HepG2 (cell line): Measurements from ENCODE around the gene APOBEC3C. TPM values are rescaled to one million over a fixed set of nuclear protein-coding genes. Genes with fewer than 3 reads are reported as not detected.

Experiments used
- ATAC-seq: fragments of 200-7000 bp; cut with Tn5 transposase; 3 replicates; pipeline ENCODE4 v1.9.1; 2020; ENCODE audit warnings: mild to moderate bottlenecking, moderate library complexity
- BruUV-seq: library from RNA; stranded (reverse); fragments of 400-500 nt; replicated peaks from 2 replicates; lab custom pipeline; 2021; lab: Mats Ljungman, UMichigan
- CTCF ChIA-PET: fragments of 300-600 bp; formaldehyde crosslinking; extraction: SDS; loops from one replicate; lab custom pipeline; 2021; ENCODE audit warnings: low total read pairs, inconsistent platforms, low intra/inter-chr PET ratio; lab: Yijun Ruan, JAX
- POLR2A ChIA-PET: fragments of 350-600 bp; sonication (Branson Sonifier 250); formaldehyde crosslinking; loops from one replicate; lab custom pipeline; 2020; ENCODE audit warnings: antibody characterized with exemption, inconsistent platforms; lab: Yijun Ruan, JAX
- DNase-seq: peaks from one replicate; pipeline ENCODE4 v3.0.0-alpha.2; 2015; ENCODE audit warnings: low spot score
- FAIRE-seq: peaks from 3 replicates; lab custom pipeline; 2011; peaks lifted over from hg19 to GRCh38; lab: Jason Lieb, UNC
- H2AFZ ChIP-seq: one replicate; pipeline ENCODE4 v1.6.1; 2011; ENCODE audit warnings: low read length, inconsistent platforms
- H3K27ac ChIP-seq: fragments of 300-600 bp; 3 replicates; pipeline ENCODE4 v1.8.0; 2011; ENCODE audit warnings: mixed run types, mild to moderate bottlenecking, mixed read lengths, low read length, inconsistent platforms; ENCODE audit not compliant: insufficient read depth; ENCODE audit errors: extremely low read length
- H3K27me3 ChIP-seq, 2 experiments: fragments of 200-600 bp in 1 of 2; 2 replicates in 1 of 2; 3 replicates in 1 of 2; pipeline versions ENCODE4 v1.6.0 to v1.8.0; 2011; ENCODE audit warnings: low read length in 2 of 2, mild to moderate bottlenecking in 2 of 2, moderate library complexity in 2 of 2, inconsistent platforms in 1 of 2; ENCODE audit not compliant: insufficient read depth in 2 of 2, control insufficient read depth in 1 of 2
- H3K36me3 ChIP-seq, 2 experiments: fragments of 200-600 bp in 1 of 2; replicated peaks in 1 of 2; 2 replicates in 1 of 2; 3 replicates in 1 of 2; pipeline versions ENCODE4 v1.5.1 to v1.8.0; 2011; ENCODE audit warnings: low read length in 2 of 2, inconsistent platforms in 1 of 2; ENCODE audit not compliant: insufficient read depth in 2 of 2, control insufficient read depth in 1 of 2
- H3K4me1 ChIP-seq: 2 replicates; pipeline ENCODE4 v1.5.1; 2012; ENCODE audit warnings: low read length, inconsistent platforms; ENCODE audit not compliant: insufficient read depth
- H3K4me2 ChIP-seq: 2 replicates; pipeline ENCODE4 v1.6.0; 2011; ENCODE audit warnings: low read depth, low read length, inconsistent platforms
- H3K4me3 ChIP-seq, 3 experiments: fragments of 200-600 bp in 1 of 3; sonication (generic), shearing (Covaris generic) in 1 of 3; replicated peaks in 1 of 3; 2 replicates each; pipeline ENCODE4 v1.5.1; 2011 to 2016; ENCODE audit warnings: low read length in 3 of 3, inconsistent platforms in 2 of 3, low read depth in 2 of 3, mild to moderate bottlenecking in 2 of 3, control low read depth in 1 of 3, mixed read lengths in 1 of 3; ENCODE audit not compliant: insufficient read depth in 1 of 3
- H3K79me2 ChIP-seq: one replicate; pipeline ENCODE4 v1.6.1; 2011; ENCODE audit warnings: low read length, inconsistent platforms; ENCODE audit not compliant: insufficient read depth
- H3K9ac ChIP-seq: 2 replicates; pipeline ENCODE4 v1.6.0; 2011; ENCODE audit warnings: mild to moderate bottlenecking, low read depth, low read length, inconsistent platforms; ENCODE audit not compliant: insufficient read depth
- H3K9me3 ChIP-seq: 2 replicates; pipeline ENCODE4 v1.5.1; 2012; ENCODE audit warnings: mild to moderate bottlenecking, low read length
- H4K20me1 ChIP-seq: 2 replicates; pipeline ENCODE4 v1.6.0; 2011; ENCODE audit warnings: inconsistent platforms, mild to moderate bottlenecking, low read length, moderate library complexity; ENCODE audit not compliant: insufficient read depth
- FOXK2 ChIP-seq: fragments of 450-650 bp; IDR thresholded peaks from 2 replicates; pipeline ENCODE4 v1.6.1; 2016
- GABPA ChIP-seq, 2 experiments: IDR thresholded peaks; 2 replicates each; pipeline ENCODE4 v1.6.1; 2011 to 2016; ENCODE audit warnings: low read depth in 2 of 2, low read length in 1 of 2, missing biosample characterization in 1 of 2, missing genetic modification characterization in 1 of 2
- KDM6A ChIP-seq: IDR thresholded peaks from 2 replicates; pipeline ENCODE4 v1.6.1; 2016; ENCODE audit warnings: low read depth
- SOX5 ChIP-seq: IDR thresholded peaks from 2 replicates; pipeline ENCODE4 v1.6.1; 2016; ENCODE audit warnings: borderline replicate concordance
- ZNF34 ChIP-seq: sonication (generic); formaldehyde crosslinking; IDR thresholded peaks from 2 replicates; pipeline ENCODE4 v1.4.0; 2020; ENCODE audit warnings: mild to moderate bottlenecking, missing genetic modification reagents, borderline replicate concordance
- ZNF546 ChIP-seq: sonication (generic); formaldehyde crosslinking; conservative IDR thresholded peaks from 2 replicates; pipeline ENCODE4 v1.8.1; 2023; ENCODE audit warnings: mild to moderate bottlenecking, missing genetic modification reagents
- ZNF839 ChIP-seq: sonication (generic); formaldehyde crosslinking; IDR thresholded peaks from 2 replicates; pipeline ENCODE4 v1.4.0; 2020; ENCODE audit warnings: missing genetic modification reagents, mild to moderate bottlenecking, borderline replicate concordance
- WGBS: methylation state at CpG from one replicate; pipeline ENCODE4 v1.1.6; 2017; ENCODE audit warnings: low lambda C conversion rate; 5-methylcytosine and 5-hydroxymethylcytosine counted together
- in situ Hi-C: cut with HindIII; loops from 2 replicates; pipeline ENCODE4 v1.10.0; 2017; ENCODE audit warnings: low pct_unique_long_range_greater_than_20kb; ENCODE audit not compliant: extremely low pct_ligation_motif_present
- intact Hi-C: fragments of 100-400 bp; cut with micrococcal nuclease; formaldehyde crosslinking; loops from one replicate; pipeline ENCODE4 v1.10.0; 2022; ENCODE audit not compliant: unreplicated experiment
- polyA plus RNA-seq, 8 experiments: library from polyadenylated mRNA; depleted of rRNA in 3 of 8; stranded (reverse) in 7 of 8; unstranded in 1 of 8; fragments of >200 nt; fragmentation: Illumina TruSeq in 4 of 8; extraction: Trizol in 4 of 8; gene quantifications; 2 replicates each; pipeline versions ENCODE4 v1.2.1 to v1.2.3, GENCODE V29; 2011 to 2016; ENCODE audit warnings: low read depth in 4 of 8, missing spikeins in 1 of 8, mixed read lengths in 1 of 8; ENCODE audit not compliant: insufficient read depth in 1 of 8
- total RNA-seq, 5 experiments: library from RNA; depleted of rRNA; stranded (reverse); fragments of >200 nt; fragmentation: Illumina TruSeq; extraction: Trizol; gene quantifications; 2 replicates each; pipeline ENCODE4 v1.2.3, GENCODE V29; 2016; ENCODE audit warnings: low read depth in 1 of 5
- TF ChIP-seq, protein P1 (sequence below): sonication (generic); formaldehyde crosslinking; IDR thresholded peaks from 2 replicates; pipeline ENCODE4 v1.4.0; 2020; ENCODE audit warnings: missing genetic modification reagents
- TF ChIP-seq, protein P2 (sequence below): sonication (generic); formaldehyde crosslinking; IDR thresholded peaks from 2 replicates; pipeline ENCODE4 v1.5.0; 2020; ENCODE audit warnings: missing genetic modification reagents

The APOBEC3C gene
- total and polyA plus RNA-seq, 2 of the 13 experiments (the other 11 are each of a cell fraction or from before 2014, with no cell fraction given) = 8.9 to 27.6 TPM

DNA sequence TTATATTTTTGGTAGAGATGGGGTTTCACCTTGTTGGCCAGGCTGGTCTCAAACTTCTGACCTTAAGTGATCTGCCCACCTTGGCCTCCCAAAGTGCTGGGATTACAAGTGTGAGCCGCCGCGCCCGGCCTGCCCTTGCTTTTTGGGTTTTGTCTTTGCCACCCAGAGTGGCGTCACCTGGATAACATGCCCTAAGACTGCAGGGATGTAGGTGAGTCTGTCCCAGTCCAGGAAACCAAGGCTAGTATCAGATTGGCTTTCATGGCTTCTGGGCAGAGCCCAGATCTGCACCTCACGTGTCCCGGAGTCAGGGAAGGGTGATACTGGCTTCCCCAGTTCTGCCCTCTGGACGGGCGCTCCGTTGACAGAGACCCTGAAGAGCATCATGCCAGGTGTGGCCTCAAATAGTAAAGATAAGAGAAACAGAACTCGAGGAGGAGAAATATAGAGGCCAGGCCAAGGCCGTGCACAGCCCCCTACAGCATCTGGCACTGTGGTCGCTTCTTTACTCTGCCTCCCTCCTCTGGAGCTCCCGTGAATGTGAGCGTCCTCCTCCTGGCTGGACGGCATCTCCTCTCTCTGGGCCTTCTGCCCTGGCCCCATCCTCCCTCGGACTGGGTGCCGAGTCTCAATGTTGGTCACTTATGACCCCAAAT, 39.8 kb upstream of the APOBEC3C start:
- DNase-seq (no peak), ATAC-seq (peak; percentile 46; the same call in 1 of the 3 replicates), FAIRE-seq (no peak)
- TF ChIP-seq, protein P1, sequence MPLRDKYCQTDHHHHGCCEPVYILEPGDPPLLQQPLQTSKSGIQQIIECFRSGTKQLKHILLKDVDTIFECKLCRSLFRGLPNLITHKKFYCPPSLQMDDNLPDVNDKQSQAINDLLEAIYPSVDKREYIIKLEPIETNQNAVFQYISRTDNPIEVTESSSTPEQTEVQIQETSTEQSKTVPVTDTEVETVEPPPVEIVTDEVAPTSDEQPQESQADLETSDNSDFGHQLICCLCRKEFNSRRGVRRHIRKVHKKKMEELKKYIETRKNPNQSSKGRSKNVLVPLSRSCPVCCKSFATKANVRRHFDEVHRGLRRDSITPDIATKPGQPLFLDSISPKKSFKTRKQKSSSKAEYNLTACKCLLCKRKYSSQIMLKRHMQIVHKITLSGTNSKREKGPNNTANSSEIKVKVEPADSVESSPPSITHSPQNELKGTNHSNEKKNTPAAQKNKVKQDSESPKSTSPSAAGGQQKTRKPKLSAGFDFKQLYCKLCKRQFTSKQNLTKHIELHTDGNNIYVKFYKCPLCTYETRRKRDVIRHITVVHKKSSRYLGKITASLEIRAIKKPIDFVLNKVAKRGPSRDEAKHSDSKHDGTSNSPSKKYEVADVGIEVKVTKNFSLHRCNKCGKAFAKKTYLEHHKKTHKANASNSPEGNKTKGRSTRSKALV (CRISPR knock-in tag) = no peak
- TF ChIP-seq FOXK2 (no peak), ZNF839 (CRISPR knock-in tag) (no peak), ZNF546 (no peak), KDM6A (no peak), GABPA (IDR thresholded peaks at IDR 0.05; ENCODE audit: low read depth, low read length) (no peak), GABPA (CRISPR knock-in tag; IDR thresholded peaks at IDR 0.05; ENCODE audit: low read depth) (no peak), ZNF34 (CRISPR knock-in tag) (no peak), SOX5 (CRISPR knock-in tag) (no peak)
- TF ChIP-seq, protein P2, sequence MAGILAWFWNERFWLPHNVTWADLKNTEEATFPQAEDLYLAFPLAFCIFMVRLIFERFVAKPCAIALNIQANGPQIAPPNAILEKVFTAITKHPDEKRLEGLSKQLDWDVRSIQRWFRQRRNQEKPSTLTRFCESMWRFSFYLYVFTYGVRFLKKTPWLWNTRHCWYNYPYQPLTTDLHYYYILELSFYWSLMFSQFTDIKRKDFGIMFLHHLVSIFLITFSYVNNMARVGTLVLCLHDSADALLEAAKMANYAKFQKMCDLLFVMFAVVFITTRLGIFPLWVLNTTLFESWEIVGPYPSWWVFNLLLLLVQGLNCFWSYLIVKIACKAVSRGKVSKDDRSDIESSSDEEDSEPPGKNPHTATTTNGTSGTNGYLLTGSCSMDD (CRISPR knock-in tag) = no peak
- ChIA-PET CTCF (interaction anchor here (0.9 to 3.0 kb wide), 3 partner anchors 29 to 143 kb away, joined by 4 to 16 read pairs (median 8); no protein-coding TSS in a partner anchor), POLR2A (no interaction called here)
- intact Hi-C loops (loop anchor here (5.0 kb wide), 1 partner anchor 52 kb away; no protein-coding TSS in a partner anchor), in situ Hi-C loops (no loop called here)
- no peak overlapping the region for H3K4me3 ChIP-seq
- 56% methylated on average over 16 of the region's 18 CpGs for WGBS
- H4K20me1 ChIP-seq = no peaks in the 10 kb centered on the region; the same call in 1 of the 2 replicates
- no peak overlapping the region for H3K4me2 ChIP-seq
- H3K4me1 ChIP-seq = no peaks in the 10 kb centered on the region
- no peaks in the 10 kb centered on the region for H3K79me2 ChIP-seq
- no peak overlapping the region for H2AFZ ChIP-seq
- H3K9me3 ChIP-seq = no peaks in the 10 kb centered on the region
- H3K9ac ChIP-seq = no peak overlapping the region
- no peaks in the 10 kb centered on the region for H3K36me3 ChIP-seq
- H3K27me3 ChIP-seq = 0 out of 5 replicates have a peak, but pooled peaks cover 1 to 11% of the 10 kb centered on the region in 2 experiments
- H3K27ac ChIP-seq = no peak overlapping the region
- BruUV-seq = no TSS peak
